ENCODE measurements around the gene TAF11L13.
"Not testable (repeated sequence)": the region's sequence is repeated elsewhere in the genome, so short reads cannot be mapped to it uniquely, and the experiment has no call there.

TAF11L13 gene

DNA sequence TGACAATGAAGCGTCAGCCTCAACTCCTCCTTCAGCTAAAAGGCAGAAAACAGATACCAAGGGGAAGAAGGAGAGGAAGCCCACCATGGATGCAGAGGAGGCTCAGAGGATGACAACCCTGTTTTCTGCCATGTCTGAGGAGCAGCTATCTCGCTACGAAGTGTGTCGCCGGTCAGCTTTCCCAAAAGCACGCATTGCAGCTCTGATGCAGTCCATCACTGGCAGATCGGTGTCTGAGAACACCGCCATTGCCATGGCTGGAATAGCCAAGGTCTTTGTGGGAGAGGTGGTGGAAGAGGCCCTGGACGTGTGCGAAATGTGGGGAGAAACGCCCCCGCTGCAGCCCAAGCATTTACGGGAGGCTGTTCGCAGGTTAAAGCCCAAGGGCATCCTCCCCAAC lies 26.9 kb upstream of the TAF11L13 start:
- TF ChIP-seq, protein P1, sequence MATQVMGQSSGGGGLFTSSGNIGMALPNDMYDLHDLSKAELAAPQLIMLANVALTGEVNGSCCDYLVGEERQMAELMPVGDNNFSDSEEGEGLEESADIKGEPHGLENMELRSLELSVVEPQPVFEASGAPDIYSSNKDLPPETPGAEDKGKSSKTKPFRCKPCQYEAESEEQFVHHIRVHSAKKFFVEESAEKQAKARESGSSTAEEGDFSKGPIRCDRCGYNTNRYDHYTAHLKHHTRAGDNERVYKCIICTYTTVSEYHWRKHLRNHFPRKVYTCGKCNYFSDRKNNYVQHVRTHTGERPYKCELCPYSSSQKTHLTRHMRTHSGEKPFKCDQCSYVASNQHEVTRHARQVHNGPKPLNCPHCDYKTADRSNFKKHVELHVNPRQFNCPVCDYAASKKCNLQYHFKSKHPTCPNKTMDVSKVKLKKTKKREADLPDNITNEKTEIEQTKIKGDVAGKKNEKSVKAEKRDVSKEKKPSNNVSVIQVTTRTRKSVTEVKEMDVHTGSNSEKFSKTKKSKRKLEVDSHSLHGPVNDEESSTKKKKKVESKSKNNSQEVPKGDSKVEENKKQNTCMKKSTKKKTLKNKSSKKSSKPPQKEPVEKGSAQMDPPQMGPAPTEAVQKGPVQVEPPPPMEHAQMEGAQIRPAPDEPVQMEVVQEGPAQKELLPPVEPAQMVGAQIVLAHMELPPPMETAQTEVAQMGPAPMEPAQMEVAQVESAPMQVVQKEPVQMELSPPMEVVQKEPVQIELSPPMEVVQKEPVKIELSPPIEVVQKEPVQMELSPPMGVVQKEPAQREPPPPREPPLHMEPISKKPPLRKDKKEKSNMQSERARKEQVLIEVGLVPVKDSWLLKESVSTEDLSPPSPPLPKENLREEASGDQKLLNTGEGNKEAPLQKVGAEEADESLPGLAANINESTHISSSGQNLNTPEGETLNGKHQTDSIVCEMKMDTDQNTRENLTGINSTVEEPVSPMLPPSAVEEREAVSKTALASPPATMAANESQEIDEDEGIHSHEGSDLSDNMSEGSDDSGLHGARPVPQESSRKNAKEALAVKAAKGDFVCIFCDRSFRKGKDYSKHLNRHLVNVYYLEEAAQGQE (IDR thresholded peaks at IDR 0.05; ENCODE audit: insufficient read depth in 1 of 2, low read depth in 2 of 2, low read length in 2 of 2) = no peak
- TF ChIP-seq POLR2AphosphoS5 (IDR thresholded peaks at IDR 0.05; ENCODE audit: low read depth, low read length) (no peak), FOXP2 (optimal IDR thresholded peaks at IDR 0.05; ENCODE audit: borderline replicate concordance, extremely low read depth, extremely low read length, insufficient read depth) (no peak), TAF1 (IDR thresholded peaks at IDR 0.05; ENCODE audit: borderline replicate concordance, insufficient read depth, low read length) (no peak), SIN3A (IDR thresholded peaks at IDR 0.05; ENCODE audit: borderline replicate concordance, insufficient read depth, low read length) (no peak)

DNA sequence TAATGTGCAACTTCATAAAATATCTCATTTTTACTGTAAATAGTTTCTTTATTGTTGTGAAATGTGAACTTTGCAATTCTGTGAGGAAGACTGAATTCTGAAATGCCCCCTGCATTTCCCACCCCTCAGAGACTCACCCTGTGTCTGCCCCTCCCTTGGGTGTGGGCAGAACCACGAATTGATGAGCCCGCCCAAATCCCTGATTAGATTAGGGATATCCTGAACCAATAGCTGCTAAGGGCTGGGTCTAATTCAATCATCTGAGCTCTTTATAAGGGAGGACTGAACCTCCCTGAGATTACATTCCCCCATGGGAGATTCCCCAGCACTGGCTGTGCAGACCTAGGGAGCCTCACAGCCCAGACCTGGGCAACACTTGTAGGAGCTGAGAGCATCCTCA lies 21.8 kb upstream of the TAF11L13 start, which contains the start of gene TAF11L12:
Gene TAF11L12, plus strand, starts transcription at position 301 of the 400 bp plus-strand sequence.
- TF ChIP-seq SIN3A, TAF1 (IDR thresholded peaks at IDR 0.05; ENCODE audit: borderline replicate concordance, insufficient read depth, low read length): not testable (repeated sequence)
- TF ChIP-seq, protein P1 (IDR thresholded peaks at IDR 0.05; ENCODE audit: insufficient read depth in 1 of 2, low read depth in 2 of 2, low read length in 2 of 2) = not testable (repeated sequence)

DNA sequence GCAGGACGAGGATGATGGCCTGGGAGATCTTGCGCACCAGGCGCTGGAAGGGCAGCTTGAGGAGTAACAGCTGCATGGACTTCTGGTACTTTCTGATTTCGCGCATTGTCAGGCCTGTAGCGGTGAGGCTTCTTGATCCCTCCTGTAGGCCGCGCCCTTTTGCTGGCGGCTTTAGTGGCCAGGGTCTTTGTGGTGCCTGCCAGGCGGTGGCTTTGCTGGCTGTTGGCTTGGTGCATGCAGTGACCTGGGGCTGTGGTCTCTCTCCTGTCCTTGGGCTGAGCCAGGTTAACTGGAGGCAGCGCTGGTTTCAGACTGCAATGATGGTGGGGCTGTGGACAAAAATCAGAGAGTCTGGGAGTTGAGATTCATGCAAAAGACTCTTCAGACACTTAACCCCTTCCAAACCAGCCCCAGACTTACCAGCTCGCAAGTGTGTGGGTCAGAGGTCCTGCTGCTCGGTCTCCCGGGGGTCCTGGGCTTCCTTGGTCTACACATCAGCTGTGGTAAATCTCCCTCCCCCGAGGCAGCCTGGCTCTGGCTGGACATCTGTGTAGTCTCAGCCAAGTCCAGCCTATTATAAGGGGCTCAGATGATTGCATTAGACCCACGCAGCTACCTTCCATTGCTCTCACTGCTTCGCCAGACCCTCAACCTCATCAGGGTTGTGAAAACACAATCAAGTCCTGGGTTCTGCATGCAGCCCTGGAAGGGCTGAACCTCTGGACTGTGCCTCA lies 16.8 kb upstream of the TAF11L13 start:
- TF ChIP-seq TAF1 (IDR thresholded peaks at IDR 0.05; ENCODE audit: borderline replicate concordance, insufficient read depth, low read length) (no peak), POLR2AphosphoS5 (IDR thresholded peaks at IDR 0.05; ENCODE audit: low read depth, low read length) (no peak), FOXP2 (optimal IDR thresholded peaks at IDR 0.05; ENCODE audit: borderline replicate concordance, extremely low read depth, extremely low read length, insufficient read depth) (no peak), SIN3A (IDR thresholded peaks at IDR 0.05; ENCODE audit: borderline replicate concordance, insufficient read depth, low read length) (no peak)
- TF ChIP-seq, protein P1 (IDR thresholded peaks at IDR 0.05; ENCODE audit: insufficient read depth in 1 of 2, low read depth in 2 of 2, low read length in 2 of 2) = no peak

DNA sequence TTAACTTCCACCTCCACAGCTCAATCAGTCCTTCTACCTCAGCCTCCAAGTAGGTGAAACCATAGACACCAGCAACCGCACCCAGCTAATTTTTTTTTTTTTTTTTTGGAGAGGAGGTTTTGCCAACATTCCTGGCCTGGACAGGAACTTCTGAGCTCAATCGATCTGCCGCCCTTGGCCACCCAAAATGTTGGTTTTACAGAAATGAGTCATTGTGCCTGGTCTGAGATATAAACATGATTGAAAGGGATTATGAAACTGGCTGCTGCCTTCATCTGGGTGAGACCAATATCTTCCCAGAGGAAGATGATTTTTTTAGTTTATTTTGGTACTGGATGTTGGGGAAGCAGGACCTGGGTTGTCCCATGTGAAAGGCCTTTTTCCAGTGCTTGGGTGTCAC lies 12.5 kb upstream of the TAF11L13 start:
- TF ChIP-seq SIN3A (IDR thresholded peaks at IDR 0.05; ENCODE audit: borderline replicate concordance, insufficient read depth, low read length) = no peak
- TF ChIP-seq FOXP2 (optimal IDR thresholded peaks at IDR 0.05; ENCODE audit: borderline replicate concordance, extremely low read depth, extremely low read length, insufficient read depth) = no peak
- TF ChIP-seq POLR2AphosphoS5 (IDR thresholded peaks at IDR 0.05; ENCODE audit: low read depth, low read length) = no peak
- TF ChIP-seq, protein P1 (IDR thresholded peaks at IDR 0.05; ENCODE audit: insufficient read depth in 1 of 2, low read depth in 2 of 2, low read length in 2 of 2) = no peak
- no peak for TF ChIP-seq TAF1 (IDR thresholded peaks at IDR 0.05; ENCODE audit: borderline replicate concordance, insufficient read depth, low read length)

Data from PFSK-1 (cell line).